ENCODE data around the gene EOGT.

DNA sequence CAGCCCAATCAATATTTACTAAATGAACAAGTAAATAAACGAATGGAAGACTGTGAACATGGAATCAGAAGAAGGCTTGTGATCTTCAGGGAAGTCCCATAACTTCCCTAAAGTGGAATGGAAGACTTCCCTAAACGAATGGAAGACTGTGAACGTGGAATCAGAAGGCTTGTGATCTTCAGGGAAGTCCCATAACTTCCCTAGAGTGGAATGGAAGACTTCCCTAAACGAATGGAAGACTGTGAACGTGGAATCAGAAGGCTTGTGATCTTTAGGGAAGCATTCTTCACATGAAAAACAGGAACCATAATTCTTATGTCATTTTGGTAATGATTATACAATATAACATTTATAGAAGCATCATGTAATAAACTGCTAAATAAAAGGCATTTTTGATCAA, 38.8 kb downstream of the EOGT start:
- TF ChIP-seq, protein P1, sequence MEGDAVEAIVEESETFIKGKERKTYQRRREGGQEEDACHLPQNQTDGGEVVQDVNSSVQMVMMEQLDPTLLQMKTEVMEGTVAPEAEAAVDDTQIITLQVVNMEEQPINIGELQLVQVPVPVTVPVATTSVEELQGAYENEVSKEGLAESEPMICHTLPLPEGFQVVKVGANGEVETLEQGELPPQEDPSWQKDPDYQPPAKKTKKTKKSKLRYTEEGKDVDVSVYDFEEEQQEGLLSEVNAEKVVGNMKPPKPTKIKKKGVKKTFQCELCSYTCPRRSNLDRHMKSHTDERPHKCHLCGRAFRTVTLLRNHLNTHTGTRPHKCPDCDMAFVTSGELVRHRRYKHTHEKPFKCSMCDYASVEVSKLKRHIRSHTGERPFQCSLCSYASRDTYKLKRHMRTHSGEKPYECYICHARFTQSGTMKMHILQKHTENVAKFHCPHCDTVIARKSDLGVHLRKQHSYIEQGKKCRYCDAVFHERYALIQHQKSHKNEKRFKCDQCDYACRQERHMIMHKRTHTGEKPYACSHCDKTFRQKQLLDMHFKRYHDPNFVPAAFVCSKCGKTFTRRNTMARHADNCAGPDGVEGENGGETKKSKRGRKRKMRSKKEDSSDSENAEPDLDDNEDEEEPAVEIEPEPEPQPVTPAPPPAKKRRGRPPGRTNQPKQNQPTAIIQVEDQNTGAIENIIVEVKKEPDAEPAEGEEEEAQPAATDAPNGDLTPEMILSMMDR (conservative IDR thresholded peaks at IDR 0.05; ENCODE audit: low read length): no peak
- no peak for TF ChIP-seq EZH2phosphoT487 (IDR thresholded peaks at IDR 0.05; ENCODE audit: borderline replicate concordance)
